Stimulated activated CD8-positive, alpha-beta memory T cell treated with anti-CD3 and anti-CD28 coated beads, Interleukin-15, amount 100 ng/mL, for 4 hours (primary cell): ENCODE results near the gene ZRANB3.

ENCODE experiments used
- DNase-seq, 2 donors: peaks; one replicate each; pipeline ENCODE4 v3.0.0-alpha.2; 2020; ENCODE audit warnings: low read depth in 2 of 2

Gene ZRANB3

GRCh38 chr2:135248611-135249010 lies 282.4 kb downstream of the ZRANB3 start:
- no peak for DNase-seq

- no peak for DNase-seq
Measured at GRCh38 chr2:135246711-135247270, 284.2 kb downstream of the ZRANB3 start.

GRCh38 chr2:135245071-135245470 lies 285.9 kb downstream of the ZRANB3 start:
- DNase-seq, result no peak

GRCh38 chr2:135238651-135239050 lies 292.4 kb downstream of the ZRANB3 start:
- DNase-seq, result no peak

GRCh38 chr2:135230150-135230549 lies 300.9 kb downstream of the ZRANB3 start:
- DNase-seq, result no peak

GRCh38 chr2:135227386-135227785 lies 303.6 kb downstream of the ZRANB3 start:
- no peak for DNase-seq

- DNase-seq, result no peak
Measured at GRCh38 chr2:135226961-135227360, 304.1 kb downstream of the ZRANB3 start.

- no peak for DNase-seq
Measured at GRCh38 chr2:135225781-135226180, 305.2 kb downstream of the ZRANB3 start.

- DNase-seq, result no peak
Measured at GRCh38 chr2:135219226-135219625, 311.8 kb downstream of the ZRANB3 start.

GRCh38 chr2:135218426-135218825 lies 312.6 kb downstream of the ZRANB3 start:
- no peak for DNase-seq

- DNase-seq, result no peak
Measured at GRCh38 chr2:135212757-135213156, 318.3 kb downstream of the ZRANB3 start.

GRCh38 chr2:135208016-135208415 lies 323.0 kb downstream of the ZRANB3 start:
- no peak for DNase-seq

GRCh38 chr2:135203944-135204343 lies 327.1 kb downstream of the ZRANB3 start:
- DNase-seq, result no peak

- no peak for DNase-seq
Measured at GRCh38 chr2:135202751-135203150, 328.3 kb downstream of the ZRANB3 start.

- no peak for DNase-seq
Measured at GRCh38 chr2:135198481-135198880, 332.5 kb downstream of the ZRANB3 start.

- DNase-seq, result no peak
Measured at GRCh38 chr2:135190799-135191198, 340.2 kb downstream of the ZRANB3 start.

GRCh38 chr2:135189148-135189547 lies 341.9 kb downstream of the ZRANB3 start:
- no peak for DNase-seq

- DNase-seq, result no peak
Measured at GRCh38 chr2:135187270-135187669, 343.7 kb downstream of the ZRANB3 start.

GRCh38 chr2:135186054-135186453 lies 345.0 kb downstream of the ZRANB3 start:
- no peak for DNase-seq

- no peak for DNase-seq
Measured at GRCh38 chr2:135183822-135184221, 347.2 kb downstream of the ZRANB3 start.

- no peak for DNase-seq
Measured at GRCh38 chr2:135182601-135183000, 348.4 kb downstream of the ZRANB3 start.

GRCh38 chr2:135182190-135182589 lies 348.8 kb downstream of the ZRANB3 start:
- no peak for DNase-seq

GRCh38 chr2:135179689-135180088 lies 351.3 kb downstream of the ZRANB3 start:
- DNase-seq, result no peak

- no peak for DNase-seq
Measured at GRCh38 chr2:135175177-135175576, 355.8 kb downstream of the ZRANB3 start.

GRCh38 chr2:135174810-135175093 lies 356.3 kb downstream of the ZRANB3 start:
- DNase-seq, result no peak
